RPMI8226 (cell line): ENCODE results near the gene NUP93.

Experiments used
- DNase-seq: peaks from one replicate; pipeline ENCODE4 v3.0.0-alpha.2; 2015

Gene NUP93

GRCh38 chr16:56824804-56825203 is 94.9 kb downstream of the NUP93 start:
- no peak for DNase-seq

DNA sequence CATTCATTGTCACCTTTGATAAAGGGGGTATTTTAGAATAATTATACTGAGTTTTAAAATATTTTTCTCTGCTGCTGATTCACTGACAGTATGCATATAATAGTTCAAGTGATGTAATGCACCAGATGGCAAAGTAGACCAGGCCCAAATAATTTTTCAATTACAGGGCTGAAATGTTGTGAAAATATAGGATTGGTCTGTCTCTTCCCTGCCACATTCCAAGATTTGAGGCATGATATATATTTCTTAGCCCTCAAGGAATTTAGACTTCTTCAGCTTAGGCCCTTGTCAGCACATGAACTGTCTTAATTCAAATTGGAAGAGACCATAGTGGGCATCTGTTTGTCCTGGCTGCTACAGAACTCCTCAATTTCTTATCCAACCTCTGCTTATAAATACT is 95.9 kb downstream of the NUP93 start:
- no peak for DNase-seq

DNA sequence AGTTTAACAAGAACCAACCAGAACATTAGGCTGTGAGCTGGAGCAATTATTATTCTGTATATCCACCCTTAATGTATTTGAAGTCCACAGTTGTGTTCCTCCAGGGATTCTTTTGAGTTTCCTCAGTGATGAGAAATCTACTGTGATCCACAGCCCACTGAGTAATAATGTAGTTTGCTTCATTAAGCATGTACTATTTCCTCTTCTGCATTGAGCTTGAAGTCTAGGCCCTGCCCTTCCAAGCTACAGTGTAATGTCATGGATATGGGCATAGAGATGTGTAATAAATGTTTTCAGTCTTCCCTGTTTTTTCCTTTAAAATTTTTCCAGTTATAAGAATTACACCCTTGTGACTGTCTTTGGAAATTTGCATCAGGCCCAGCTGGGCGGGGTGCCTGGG is 98.7 kb downstream of the NUP93 start:
- DNase-seq: no peak

DNA sequence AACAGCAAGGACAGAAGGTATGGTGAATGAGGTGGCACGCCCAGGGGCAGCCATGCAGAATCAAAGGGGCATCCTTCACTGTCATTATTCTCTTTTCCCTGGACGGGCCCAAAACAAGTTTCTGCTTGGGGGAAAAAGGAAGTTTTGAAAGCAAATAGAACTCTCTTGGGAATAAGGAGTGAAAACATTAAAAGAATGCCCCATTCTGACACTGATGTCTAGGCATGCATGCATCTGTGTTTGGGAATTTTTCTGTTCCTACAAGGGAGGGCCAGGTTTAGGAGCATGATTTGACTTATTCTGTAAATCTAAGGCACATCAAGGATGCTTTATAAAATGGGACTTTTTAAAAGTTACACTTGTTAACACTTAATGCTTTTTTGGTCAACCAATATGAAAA is 100.7 kb downstream of the NUP93 start:
- DNase-seq: no peak

DNA sequence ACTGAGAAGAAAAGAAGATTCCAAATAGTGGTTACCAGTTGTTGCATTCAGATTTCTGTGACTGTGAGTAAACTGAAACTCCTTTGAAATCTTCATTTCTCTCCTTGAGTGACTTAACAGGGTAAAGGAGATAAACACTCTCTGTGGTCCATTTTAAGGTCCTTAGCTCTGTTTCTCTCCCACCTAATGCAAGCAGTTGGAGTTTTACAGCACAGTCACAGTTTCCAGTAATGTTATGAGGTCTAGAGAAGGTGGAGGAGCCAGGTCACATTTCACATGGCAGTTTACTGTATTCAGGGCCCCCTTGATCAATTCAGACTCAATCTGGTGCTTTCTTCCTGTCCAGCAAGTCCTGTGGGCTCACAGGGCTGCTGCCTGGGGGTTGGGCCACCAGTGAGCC is 102.8 kb downstream of the NUP93 start:
- no peak for DNase-seq

DNA sequence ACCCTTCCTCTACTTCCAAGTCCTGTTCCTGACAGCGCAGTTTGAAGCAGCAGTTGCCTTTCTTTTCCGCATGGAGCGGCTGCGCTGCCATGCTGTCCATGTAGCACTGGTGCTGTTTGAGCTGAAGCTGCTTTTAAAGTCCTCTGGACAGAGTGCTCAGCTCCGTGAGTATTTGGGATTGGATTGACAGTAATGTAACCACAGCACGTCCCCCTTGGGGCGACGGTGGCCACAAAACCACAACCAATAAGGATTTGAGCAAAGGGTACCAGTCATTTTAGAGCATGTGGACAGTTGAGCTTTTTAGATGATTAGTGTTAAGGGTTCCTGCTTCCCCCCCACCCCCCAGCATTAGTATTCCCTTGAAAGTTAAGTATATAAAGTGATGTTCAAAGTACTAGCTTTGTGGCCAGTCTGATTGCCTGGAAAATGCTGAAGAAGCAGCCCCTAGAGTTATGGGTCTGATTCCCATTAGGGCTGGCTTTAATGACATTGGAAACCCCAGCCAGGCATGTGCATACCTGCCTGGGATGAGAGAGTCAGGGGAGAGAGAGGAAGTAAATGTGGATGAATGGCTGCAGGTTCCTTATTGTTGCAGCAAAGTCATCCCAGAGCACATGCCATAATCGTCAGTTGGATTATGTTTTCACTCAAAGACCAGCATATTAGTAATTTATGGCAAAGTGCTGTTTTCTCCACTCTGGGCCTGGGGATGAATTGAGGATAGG is 103.5 kb downstream of the NUP93 start:
- no peak for DNase-seq

GRCh38 chr16:56835320-56835719 is 105.4 kb downstream of the NUP93 start:
- no peak for DNase-seq

DNA sequence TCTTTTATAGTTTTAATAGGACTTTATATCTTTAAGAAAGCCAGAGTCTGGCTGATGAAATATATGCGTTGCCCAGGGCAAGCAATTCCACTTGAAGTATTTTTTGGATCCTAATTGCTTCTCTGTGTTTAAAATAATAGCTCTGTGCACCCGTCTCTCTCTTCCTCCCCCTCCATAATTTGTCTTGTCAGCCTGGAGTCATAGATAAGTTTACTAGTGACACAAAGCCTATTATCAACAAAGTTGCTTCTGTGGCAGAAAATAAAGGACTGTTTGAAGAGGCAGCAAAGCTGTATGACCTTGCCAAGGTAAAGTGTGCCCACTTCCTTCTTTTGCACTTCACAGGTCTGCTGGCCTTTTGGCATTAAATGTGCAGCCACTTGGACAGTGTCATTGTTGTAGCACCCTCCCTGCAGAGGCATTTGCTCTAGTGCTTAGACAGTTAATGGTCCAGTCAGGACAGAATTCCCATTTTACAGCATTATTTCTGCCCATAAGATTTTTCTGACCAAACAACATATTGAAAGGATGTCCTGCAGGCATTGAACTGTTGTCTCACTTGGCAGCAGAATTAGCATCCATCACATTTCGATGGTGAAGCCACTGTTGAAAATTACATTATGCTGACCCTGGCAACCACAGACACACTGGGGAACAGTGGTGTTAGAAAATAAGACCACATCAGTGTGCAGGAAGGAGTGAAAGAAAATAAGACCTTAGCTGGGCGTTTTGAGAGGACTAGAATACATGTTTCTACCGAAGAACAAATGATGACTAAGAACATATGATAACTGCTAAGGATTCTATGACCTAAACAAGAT is 106.7 kb downstream of the NUP93 start:
- DNase-seq: peak; percentile 30

GRCh38 chr16:56838622-56839337 is 108.9 kb downstream of the NUP93 start:
- DNase-seq: no peak

GRCh38 chr16:56841233-56841632 is 111.3 kb downstream of the NUP93 start:
- peak; percentile 56 for DNase-seq

- DNase-seq: no peak
Measured at GRCh38 chr16:56841659-56842058, 111.7 kb downstream of the NUP93 start.

DNA sequence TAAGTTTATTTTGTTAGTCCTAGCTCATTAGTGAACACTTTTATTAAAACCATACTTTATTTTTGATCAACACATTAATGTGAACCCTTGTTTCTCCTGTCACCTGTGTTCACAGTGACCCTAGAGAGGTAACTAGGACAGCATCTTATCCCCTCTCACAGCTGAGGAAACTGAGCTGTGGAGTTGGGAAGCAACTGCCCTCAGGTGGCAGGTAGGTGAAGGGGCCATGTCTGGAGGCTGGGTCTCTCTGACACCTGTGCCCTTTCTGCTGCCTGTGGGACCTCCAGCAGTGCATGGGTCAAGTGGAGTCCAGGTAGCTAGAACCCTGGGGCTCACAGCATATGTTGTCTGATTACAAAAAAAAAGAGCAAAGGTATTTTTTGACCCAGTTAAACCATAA is 112.2 kb downstream of the NUP93 start:
- no peak for DNase-seq

GRCh38 chr16:56844056-56844455 is 114.1 kb downstream of the NUP93 start:
- DNase-seq: no peak

- DNase-seq: peak; percentile 70
Measured at GRCh38 chr16:56847173-56847910, 117.4 kb downstream of the NUP93 start.

- DNase-seq: peak; percentile 91
Measured at GRCh38 chr16:56848029-56848936, 118.4 kb downstream of the NUP93 start.

DNA sequence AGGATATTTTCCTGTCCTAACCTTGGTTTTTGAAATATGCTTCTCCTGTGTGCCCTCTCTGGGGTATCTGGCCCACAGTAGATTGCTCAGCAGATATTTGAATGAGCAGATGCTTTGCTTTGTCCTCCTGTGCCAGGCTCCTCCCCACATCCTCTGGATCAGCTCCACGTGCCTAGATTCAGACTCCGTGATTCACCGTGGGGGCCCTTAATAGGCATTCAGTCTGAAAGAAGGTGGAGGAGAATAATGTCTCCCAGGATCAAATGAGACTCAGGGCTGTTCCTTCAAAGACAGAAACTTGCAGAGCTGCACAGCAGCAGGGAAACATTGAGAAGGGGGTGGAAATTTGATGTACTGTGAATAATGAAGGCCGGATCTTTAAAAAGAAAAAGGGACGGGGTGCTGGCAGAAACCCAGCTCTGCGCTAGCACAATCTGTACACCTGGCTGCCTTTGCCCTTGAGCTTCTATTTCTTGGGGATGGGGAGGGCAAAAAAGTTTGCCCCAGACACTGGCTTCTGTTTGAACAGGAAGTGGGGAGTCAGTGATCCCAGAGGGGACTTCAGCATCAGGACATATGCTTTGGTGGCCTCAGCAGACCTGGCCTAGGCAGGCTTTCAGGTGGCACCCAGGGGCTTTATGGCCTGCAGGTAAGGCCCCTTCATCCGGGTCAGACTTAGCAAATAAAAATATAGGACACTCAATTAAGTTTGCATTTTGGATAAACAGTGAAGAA is 119.2 kb downstream of the NUP93 start:
- DNase-seq: peak; percentile 82

- DNase-seq: peak; percentile 55
Measured at GRCh38 chr16:56849690-56850680, 120.1 kb downstream of the NUP93 start.

- peak; percentile 49 for DNase-seq
Measured at GRCh38 chr16:56851671-56852400, 121.9 kb downstream of the NUP93 start.

GRCh38 chr16:56852401-56852730 is 122.4 kb downstream of the NUP93 start:
- no peak for DNase-seq
